ENCODE measurements around the gene MXI1. TPM values are rescaled to one million over a fixed set of nuclear protein-coding genes. Genes with fewer than 3 reads are reported as not detected.

Gene MXI1
- polyA plus RNA-seq, 1 experiment = 17.3 TPM

DNA sequence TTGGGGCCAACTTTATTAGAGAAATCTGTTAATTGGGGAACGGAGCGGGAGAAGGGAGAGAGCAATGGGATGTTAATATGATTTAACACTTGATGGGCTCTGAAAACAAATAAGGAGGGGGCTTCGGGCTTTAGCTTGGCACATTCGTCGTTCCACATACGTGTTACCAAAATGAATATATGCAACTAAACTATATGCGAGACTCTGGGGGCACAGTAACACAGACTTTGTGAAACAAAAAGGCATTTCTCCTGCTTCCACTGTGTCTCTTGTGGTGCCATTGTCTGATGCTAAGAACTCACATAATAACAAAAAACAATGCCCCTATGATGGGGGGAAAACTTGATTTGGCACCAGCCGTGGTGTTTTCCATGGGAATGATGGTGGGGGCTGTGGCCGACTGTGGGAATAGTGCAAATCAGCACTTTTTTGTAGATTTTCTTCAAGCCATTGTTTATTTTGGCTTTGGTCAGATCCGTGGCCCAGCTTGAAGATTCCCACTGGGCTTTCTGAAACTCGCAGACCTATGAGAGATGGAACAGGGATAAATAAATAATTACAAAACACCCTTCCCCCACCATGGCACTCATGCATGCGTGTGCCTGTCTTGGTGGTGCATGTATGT lies 2.2 kb upstream of the MXI1 start:
- ChIA-PET POLR2A (no interaction called here), CTCF (interaction anchor here (0.7 to 1.4 kb wide), 2 partner anchors 75 to 290 kb away, joined by 4 read pairs; no protein-coding TSS in a partner anchor)
- H3K4me3 ChIP-seq (ENCODE audit: low read depth, low read length) = no peak overlapping the region
- no peak for DNase-seq (ENCODE audit: low read depth, low spot score)
- TF ChIP-seq, protein P1, sequence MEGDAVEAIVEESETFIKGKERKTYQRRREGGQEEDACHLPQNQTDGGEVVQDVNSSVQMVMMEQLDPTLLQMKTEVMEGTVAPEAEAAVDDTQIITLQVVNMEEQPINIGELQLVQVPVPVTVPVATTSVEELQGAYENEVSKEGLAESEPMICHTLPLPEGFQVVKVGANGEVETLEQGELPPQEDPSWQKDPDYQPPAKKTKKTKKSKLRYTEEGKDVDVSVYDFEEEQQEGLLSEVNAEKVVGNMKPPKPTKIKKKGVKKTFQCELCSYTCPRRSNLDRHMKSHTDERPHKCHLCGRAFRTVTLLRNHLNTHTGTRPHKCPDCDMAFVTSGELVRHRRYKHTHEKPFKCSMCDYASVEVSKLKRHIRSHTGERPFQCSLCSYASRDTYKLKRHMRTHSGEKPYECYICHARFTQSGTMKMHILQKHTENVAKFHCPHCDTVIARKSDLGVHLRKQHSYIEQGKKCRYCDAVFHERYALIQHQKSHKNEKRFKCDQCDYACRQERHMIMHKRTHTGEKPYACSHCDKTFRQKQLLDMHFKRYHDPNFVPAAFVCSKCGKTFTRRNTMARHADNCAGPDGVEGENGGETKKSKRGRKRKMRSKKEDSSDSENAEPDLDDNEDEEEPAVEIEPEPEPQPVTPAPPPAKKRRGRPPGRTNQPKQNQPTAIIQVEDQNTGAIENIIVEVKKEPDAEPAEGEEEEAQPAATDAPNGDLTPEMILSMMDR (IDR thresholded peaks at IDR 0.05; ENCODE audit: low read depth, low read length) = no peak
- H3K27ac ChIP-seq (ENCODE audit: low read depth, low read length) = no peak overlapping the region
- no peaks in the 10 kb centered on the region; the same call in 1 of the 2 replicates for H3K9me3 ChIP-seq (ENCODE audit: control insufficient read depth, insufficient read depth, low read length)
- peaks cover 14% of the 10 kb centered on the region for H3K27me3 ChIP-seq (ENCODE audit: control insufficient read depth, insufficient read depth, low read length)

- POLR2A ChIA-PET = interaction anchor here (0.6 to 1.6 kb wide), 7 partner anchors 14 to 203 kb away, joined by 4 to 9 read pairs (median 6); partner anchors contain the start of gene SMNDC1
- peak overlapping the region; percentile 47 for H3K27ac ChIP-seq (ENCODE audit: low read depth, low read length)
- H3K27me3 ChIP-seq (ENCODE audit: control insufficient read depth, insufficient read depth, low read length) = peaks cover 16% of the 10 kb centered on the region
- H3K4me3 ChIP-seq (ENCODE audit: low read depth, low read length) = peak overlapping the region; percentile 78
- no peaks in the 10 kb centered on the region; the same call in 1 of the 2 replicates for H3K9me3 ChIP-seq (ENCODE audit: control insufficient read depth, insufficient read depth, low read length)
- DNase-seq (ENCODE audit: low read depth, low spot score) = no peak
- TF ChIP-seq, protein P1 (IDR thresholded peaks at IDR 0.05; ENCODE audit: low read depth, low read length) = no peak
- CTCF ChIA-PET = interaction anchor here (0.6 to 4.8 kb wide), 13 partner anchors 8 to 582 kb away, joined by 3 to 24 read pairs (median 6); no protein-coding TSS in a partner anchor
Measured at GRCh38 chr10:110207805-110208613, 604 bp downstream of the MXI1 start.

GRCh38 chr10:110208614-110209453 lies 1.4 kb downstream of the MXI1 start:
- peak overlapping the region; percentile 65 for H3K27ac ChIP-seq (ENCODE audit: low read depth, low read length)

GRCh38 chr10:110209454-110209925 lies 2.1 kb downstream of the MXI1 start:
- DNase-seq (ENCODE audit: low read depth, low spot score) = peak; percentile 24
- TF ChIP-seq, protein P1 (IDR thresholded peaks at IDR 0.05; ENCODE audit: low read depth, low read length) = no peak
- H3K27me3 ChIP-seq (ENCODE audit: control insufficient read depth, insufficient read depth, low read length) = peaks cover 9% of the 10 kb centered on the region
- H3K9me3 ChIP-seq (ENCODE audit: control insufficient read depth, insufficient read depth, low read length) = no peaks in the 10 kb centered on the region; the same call in 1 of the 2 replicates
- peak overlapping the region; percentile 78 for H3K4me3 ChIP-seq (ENCODE audit: low read depth, low read length)
- ChIA-PET POLR2A (interaction anchor here (0.6 to 2.7 kb wide), 4 partner anchors 12 to 71 kb away, joined by 3 to 19 read pairs (median 6); no protein-coding TSS in a partner anchor), CTCF (interaction anchor here (1.5 to 4.8 kb wide), 4 partner anchors 12 to 71 kb away, joined by 4 to 27 read pairs (median 15); no protein-coding TSS in a partner anchor)
- H3K27ac ChIP-seq (ENCODE audit: low read depth, low read length) = peak overlapping the region; percentile 65

More at GRCh38 chr10:110208614-110209453, 1.4 kb downstream of the MXI1 start:
- H3K9me3 ChIP-seq (ENCODE audit: control insufficient read depth, insufficient read depth, low read length) = no peaks in the 10 kb centered on the region; the same call in 1 of the 2 replicates
- TF ChIP-seq, protein P1 (IDR thresholded peaks at IDR 0.05; ENCODE audit: low read depth, low read length) = peak; percentile 29; the same call in 1 of the 2 replicates
- DNase-seq (ENCODE audit: low read depth, low spot score) = no peak
- ChIA-PET POLR2A (interaction anchor here (0.6 to 2.7 kb wide), 7 partner anchors 13 to 482 kb away, joined by 3 to 19 read pairs (median 6); partner anchors contain the start of gene SMNDC1), CTCF (interaction anchor here (0.6 to 4.8 kb wide), 9 partner anchors 8 to 161 kb away, joined by 3 to 24 read pairs (median 6); no protein-coding TSS in a partner anchor)
- peak overlapping the region; percentile 78 for H3K4me3 ChIP-seq (ENCODE audit: low read depth, low read length)
- H3K27me3 ChIP-seq (ENCODE audit: control insufficient read depth, insufficient read depth, low read length) = peaks cover 11% of the 10 kb centered on the region
